Neural cell (in vitro differentiated cells): ENCODE results near the gene PTPRQ.
"Not testable (repeated sequence)": the region's sequence is repeated elsewhere in the genome, so short reads cannot be mapped to it uniquely, and the experiment has no call there.

Experiments used
- CTCF ChIP-seq: fragments of 450-650 bp; IDR thresholded peaks from 2 replicates; pipeline ENCODE4 v1.5.1; 2014; ENCODE audit warnings: antibody characterized with exemption, mild to moderate bottlenecking, moderate library complexity; ENCODE audit not compliant: poor library complexity, severe bottlenecking
- EZH2 ChIP-seq: fragments of 200-600, 300-800 bp; shearing (Covaris generic), sonication (generic); IDR thresholded peaks from 2 replicates; pipeline ENCODE4 v1.6.1; 2014; ENCODE audit warnings: antibody characterized with exemption, low read length, borderline replicate concordance, mild to moderate bottlenecking; ENCODE audit not compliant: insufficient read depth, poor library complexity, severe bottlenecking

- not testable (repeated sequence) for TF ChIP-seq CTCF, EZH2
These were observed 33.6 kb downstream of the PTPRQ start for GRCh38 chr12:80477521-80478145.
